GM12873 (cell line): ENCODE results near the gene GRIK4.

Source experiments
- TF ChIP-seq, protein P1 (sequence below): IDR thresholded peaks from 2 replicates; pipeline ENCODE4 v1.5.1; 2012; ENCODE audit warnings: low read depth, mild to moderate bottlenecking, moderate library complexity, low read length, control low read depth; ENCODE audit not compliant: insufficient read depth; ENCODE audit errors: missing control alignments

The GRIK4 gene

DNA sequence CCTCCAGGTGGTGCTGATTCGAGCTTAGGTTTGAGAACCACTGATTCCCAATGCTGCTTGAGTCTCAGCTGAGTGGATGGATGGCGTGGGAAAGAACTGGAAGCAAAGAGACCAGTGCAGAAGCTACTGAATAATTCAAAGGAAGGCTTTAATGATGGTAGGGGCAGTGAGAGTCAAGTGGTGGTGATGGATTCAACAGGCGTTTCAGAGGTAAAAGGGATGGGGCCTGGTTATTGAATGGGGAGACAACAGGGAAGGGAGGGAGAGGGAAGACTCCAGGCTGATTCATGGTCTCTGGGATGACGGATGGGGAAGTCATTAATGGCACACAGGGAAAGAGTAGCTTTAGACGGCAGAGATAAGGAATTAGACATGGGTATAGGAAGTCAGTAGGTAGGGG lies 408.0 kb downstream of the GRIK4 start:
- TF ChIP-seq, protein P1, sequence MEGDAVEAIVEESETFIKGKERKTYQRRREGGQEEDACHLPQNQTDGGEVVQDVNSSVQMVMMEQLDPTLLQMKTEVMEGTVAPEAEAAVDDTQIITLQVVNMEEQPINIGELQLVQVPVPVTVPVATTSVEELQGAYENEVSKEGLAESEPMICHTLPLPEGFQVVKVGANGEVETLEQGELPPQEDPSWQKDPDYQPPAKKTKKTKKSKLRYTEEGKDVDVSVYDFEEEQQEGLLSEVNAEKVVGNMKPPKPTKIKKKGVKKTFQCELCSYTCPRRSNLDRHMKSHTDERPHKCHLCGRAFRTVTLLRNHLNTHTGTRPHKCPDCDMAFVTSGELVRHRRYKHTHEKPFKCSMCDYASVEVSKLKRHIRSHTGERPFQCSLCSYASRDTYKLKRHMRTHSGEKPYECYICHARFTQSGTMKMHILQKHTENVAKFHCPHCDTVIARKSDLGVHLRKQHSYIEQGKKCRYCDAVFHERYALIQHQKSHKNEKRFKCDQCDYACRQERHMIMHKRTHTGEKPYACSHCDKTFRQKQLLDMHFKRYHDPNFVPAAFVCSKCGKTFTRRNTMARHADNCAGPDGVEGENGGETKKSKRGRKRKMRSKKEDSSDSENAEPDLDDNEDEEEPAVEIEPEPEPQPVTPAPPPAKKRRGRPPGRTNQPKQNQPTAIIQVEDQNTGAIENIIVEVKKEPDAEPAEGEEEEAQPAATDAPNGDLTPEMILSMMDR = no peak

DNA sequence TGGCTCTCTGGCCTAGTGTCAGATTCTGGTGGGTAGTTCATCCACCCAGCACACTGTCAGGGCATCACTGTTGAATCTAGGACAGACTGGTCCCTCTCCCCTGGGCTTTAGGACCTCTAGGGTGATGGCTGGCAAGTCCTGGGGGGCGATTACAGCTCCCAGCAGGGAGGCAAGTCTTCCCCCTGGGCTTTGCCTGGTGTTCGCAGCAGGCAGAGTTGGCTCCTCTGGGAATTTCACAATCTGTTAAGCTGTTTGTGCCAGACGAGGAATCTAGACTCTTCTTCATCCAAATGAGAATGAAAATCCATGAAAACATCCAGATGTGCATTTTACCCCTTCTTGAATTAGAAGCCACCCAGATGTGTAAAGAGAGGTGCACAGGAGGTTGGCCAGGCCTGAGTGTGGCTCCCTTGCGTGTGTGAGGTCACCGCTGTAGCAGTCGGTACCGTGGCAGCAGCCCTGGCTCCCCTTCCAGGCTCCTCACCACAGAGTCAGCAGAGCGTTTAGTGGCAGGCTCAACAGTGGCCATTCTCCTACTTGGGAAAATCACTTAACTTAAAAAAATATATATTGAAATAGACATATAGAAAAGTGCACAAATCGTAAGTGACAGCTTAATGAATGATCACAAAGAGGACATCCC lies 412.4 kb downstream of the GRIK4 start:
- TF ChIP-seq, protein P1 = no peak

GRCh38 chr11:120925944-120926343 lies 414.4 kb downstream of the GRIK4 start:
- TF ChIP-seq, protein P1 = no peak

DNA sequence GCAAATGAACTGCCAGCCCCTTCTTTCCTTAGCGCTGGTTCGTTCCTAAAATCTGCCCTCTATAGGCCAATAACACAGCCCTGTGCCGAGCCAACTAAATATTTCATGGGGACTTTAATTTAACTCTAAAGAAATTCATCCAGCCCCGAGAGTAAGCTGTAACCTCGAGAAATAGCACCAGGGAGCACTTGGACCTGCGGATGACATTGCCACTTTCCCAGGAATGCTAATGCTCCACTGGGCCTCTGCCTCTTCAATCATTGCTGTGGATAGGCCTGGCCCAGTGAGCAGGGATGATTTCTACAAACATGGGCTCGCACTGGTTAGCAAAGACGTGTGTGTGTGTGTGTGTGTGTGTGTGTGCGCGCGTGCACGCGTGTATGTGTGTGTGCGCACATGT lies 417.1 kb downstream of the GRIK4 start:
- TF ChIP-seq, protein P1 = no peak

DNA sequence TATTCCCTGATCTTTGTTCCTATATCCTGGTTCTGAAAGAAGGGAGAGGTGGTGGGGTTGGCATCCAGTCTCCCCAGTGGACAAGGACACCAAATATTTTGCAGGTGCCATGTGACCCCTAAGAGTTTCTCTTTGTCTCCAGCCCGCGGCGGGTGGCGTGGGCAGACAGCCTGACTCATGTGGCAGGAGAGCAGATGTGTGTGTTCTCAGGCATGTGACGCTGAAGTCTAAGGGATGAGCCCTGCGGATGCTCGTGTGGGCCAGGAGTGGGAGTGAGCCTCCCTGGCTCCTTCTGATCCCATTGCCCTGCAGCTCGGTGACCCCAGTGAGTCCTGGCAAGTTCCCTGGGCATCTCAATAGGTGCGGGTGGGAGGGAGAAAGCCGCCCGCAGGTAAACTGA lies 417.5 kb downstream of the GRIK4 start:
- TF ChIP-seq, protein P1 = no peak

DNA sequence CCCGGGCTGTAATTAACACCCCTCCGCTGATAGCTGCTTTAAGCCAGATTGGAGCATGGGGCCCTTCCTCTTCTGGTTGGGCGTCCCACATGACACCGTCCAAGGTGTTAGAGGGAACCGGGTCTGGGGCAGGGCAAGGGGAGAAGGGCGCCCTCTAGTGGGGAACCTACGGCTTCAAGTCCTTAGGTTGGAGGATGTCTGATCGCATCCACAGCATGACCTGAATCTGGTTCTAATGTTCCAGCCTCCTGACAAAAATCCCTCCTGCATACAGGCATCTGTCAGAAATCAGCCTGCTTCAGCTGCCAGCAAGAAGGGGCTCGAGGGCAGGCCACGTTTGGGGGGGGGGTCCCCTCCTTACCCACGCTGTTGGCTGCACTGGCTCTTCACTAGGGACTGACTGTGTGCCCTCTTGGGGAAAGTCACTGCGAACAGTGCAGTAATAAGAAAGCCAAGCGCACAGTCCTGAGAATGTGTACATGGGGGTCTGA lies 418.2 kb downstream of the GRIK4 start:
- TF ChIP-seq, protein P1 = peak; percentile 85

GRCh38 chr11:120931057-120931779 lies 419.7 kb downstream of the GRIK4 start:
- TF ChIP-seq, protein P1 = peak; percentile 46
